HG03066 (cell line): ENCODE results near the gene SIRPB2.

Source experiments
- ATAC-seq: cut with Tn5 transposase; IDR thresholded peaks from one replicate; pipeline ENCODE4 v1.9.1; 2021; ENCODE audit warnings: low read depth; ENCODE audit not compliant: unreplicated experiment

The SIRPB2 gene

GRCh38 chr20:1448081-1448620, 43.1 kb downstream of the SIRPB2 start:
- ATAC-seq, result no peak

- ATAC-seq, result no peak
Measured at GRCh38 chr20:1446536-1446935, 44.7 kb downstream of the SIRPB2 start.

GRCh38 chr20:1443085-1443484, 48.1 kb downstream of the SIRPB2 start:
- no peak for ATAC-seq

DNA sequence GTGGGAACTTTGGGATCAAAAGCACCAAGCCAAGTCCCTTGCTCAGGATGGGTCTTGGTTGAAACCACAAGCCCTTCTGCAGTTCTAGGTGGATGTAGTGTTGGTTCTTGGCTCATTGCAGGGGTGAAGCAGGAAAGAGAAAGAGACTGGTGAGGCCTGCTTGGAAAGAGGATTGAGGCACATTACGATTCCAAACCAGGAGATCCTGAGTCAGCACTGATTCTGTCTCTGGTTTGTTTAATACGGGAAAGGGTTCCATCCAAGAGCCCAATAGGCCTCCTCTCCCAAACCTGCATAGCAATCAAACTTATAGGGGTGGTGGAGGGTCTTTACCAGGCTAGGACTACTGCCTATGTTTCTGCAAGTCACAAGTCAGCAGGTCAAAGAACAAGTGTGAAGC, 48.9 kb downstream of the SIRPB2 start:
- no peak for ATAC-seq

GRCh38 chr20:1441133-1441532, 50.1 kb downstream of the SIRPB2 start:
- ATAC-seq, result no peak

- ATAC-seq, result no peak
Measured at GRCh38 chr20:1440024-1440423, 51.2 kb downstream of the SIRPB2 start.

DNA sequence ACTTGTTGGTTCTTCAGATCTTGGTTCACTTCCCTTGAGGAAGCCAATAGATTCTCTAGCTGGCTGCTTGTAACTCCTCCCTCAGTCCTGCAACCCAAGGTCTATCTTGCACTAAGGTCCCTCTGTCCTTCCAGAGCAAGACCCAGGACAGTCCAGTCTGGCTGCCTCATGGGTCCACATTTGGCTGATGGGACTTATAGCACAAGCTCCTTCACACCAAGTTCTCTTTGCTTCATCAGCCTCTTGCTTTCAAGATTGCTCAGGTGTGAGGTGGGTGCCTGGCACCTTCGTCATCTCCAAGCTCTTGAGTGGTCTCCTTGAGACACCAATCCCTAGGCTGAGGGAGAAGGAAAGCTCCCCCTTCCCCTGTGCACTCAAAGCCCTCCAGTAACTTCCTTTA, 52.9 kb downstream of the SIRPB2 start:
- no peak for ATAC-seq

DNA sequence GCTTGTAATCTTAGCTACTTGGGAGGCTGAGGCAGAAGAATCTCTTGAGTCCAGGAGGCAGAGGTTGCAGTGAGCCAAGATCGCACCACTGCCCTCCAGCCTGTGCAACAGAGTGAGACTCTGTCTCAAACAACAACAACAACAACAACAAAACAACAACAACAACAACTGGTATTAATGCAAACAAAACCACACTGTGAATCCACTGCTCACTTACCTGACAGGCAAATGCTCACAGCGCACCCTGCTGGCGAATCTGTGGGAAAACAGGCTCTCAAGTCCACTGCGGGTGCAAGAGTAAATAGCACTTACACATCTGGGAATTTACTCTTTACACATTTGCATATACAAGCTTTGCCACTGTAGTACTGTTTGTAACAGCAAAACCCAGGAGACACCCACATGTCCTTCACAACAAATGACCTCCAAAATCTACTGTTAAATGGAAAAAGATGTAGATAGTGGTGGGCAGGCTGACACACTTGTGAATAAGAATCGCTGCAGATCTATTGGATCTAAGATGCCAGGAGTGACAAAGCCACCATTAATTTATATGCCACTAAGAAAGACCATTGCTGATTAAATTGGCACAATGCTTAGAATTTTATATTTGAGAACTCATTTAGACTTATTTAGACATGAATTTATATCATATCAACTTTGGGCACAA, 53.9 kb downstream of the SIRPB2 start:
- no peak for ATAC-seq

GRCh38 chr20:1436263-1436662, 55.0 kb downstream of the SIRPB2 start:
- no peak for ATAC-seq

DNA sequence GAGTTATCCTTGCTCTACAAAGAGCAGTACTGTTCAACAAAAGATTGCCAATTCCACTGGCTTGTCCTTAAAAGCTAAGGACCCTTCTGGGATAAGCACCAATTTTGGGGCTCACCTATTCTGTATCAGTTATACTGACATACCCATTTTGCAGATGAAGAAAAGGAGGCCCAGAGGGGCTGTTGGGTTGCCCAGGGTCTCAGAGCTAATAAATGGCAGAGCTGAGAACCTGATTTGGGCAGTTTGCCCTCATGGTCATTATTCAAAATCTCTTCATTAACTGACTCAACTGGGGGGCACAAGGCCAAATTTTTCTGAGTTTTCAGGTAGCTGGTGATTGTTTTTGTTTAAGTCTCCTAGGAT, 55.9 kb downstream of the SIRPB2 start:
- no peak for ATAC-seq

- peak; percentile 95 for ATAC-seq
Measured at GRCh38 chr20:1434571-1435336, 56.5 kb downstream of the SIRPB2 start.

DNA sequence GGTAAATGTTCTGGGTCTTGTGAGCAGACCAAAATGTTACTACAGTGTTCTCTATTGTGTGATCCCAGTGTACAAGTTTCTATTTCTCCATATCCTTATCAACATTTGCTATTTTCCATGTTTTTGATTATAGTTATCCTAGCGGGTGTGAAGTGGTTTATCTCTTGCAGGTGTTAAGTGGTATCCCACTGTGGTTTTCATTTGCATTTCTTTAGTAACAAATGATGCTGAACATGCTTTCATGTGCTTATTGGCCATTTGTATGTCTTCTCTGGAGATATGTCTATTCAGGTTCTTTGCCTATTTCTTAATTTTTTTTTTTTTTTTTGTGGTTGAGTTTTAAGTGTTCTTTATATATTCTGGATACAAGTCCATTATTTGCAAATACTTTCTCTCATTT, 60.1 kb downstream of the SIRPB2 start:
- no peak for ATAC-seq

DNA sequence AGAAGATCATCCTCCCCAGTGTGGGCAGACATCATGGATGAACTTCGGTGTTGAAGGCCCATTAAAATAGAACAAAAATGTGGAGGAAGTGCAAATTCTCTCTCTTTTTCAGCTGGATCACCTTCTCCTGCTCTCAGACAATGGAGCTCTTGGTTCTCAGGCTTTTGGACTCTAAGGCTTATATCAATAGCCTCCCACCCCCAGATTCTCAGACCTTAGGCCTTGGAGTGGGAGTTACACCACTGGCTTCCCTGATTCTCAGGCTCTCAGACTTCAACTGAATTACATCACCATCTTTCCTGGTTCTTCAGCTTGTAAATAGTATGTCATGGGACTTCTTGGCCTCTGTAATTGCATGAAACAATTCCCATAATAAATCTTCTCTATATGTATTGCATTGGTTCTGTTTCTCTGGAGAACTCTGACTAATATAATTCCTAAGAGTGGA, 61.2 kb downstream of the SIRPB2 start:
- ATAC-seq, result no peak

- no peak for ATAC-seq
Measured at GRCh38 chr20:1429143-1429728, 62.0 kb downstream of the SIRPB2 start.

GRCh38 chr20:1427457-1428054, 63.7 kb downstream of the SIRPB2 start:
- ATAC-seq, result no peak

DNA sequence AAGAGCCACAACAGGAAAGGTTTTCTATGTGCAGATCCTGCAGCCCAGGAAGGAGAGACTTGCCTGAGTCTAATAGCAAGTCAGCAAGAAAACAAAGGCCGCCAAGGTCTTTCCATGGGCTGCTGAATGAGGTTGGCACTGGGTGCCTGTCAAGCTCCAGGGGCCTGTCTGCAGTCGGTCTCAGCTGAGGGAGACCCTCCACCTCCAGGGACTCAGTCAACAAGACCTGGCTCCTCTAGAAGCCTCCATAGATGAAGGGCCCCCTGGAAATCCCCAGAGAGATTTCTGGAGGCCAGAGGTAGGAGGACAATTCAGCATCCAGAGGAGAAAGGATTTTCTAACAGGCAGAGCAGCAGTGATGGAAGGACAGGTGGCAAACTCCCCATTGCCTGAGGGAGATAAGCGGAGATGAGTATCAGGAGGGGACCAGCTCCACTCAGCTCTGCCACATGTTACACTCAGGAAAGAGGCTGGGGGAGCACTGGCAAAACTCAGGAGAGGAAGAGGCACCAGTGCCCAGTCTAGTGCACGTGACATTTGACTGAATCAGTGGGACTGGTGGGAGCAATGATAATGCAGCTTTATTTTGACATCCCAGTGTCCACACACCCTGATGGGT, 64.9 kb downstream of the SIRPB2 start:
- no peak for ATAC-seq
